HG03457 (cell line): ENCODE results near the gene SLC25A48.
"Not testable (repeated sequence)": the region's sequence is repeated elsewhere in the genome, so short reads cannot be mapped to it uniquely, and the experiment has no call there.

Experiments
- ATAC-seq: cut with Tn5 transposase; IDR thresholded peaks from one replicate; pipeline ENCODE4 v1.9.1; 2021; ENCODE audit warnings: moderate number of reproducible peaks; ENCODE audit not compliant: unreplicated experiment

SLC25A48 gene

DNA sequence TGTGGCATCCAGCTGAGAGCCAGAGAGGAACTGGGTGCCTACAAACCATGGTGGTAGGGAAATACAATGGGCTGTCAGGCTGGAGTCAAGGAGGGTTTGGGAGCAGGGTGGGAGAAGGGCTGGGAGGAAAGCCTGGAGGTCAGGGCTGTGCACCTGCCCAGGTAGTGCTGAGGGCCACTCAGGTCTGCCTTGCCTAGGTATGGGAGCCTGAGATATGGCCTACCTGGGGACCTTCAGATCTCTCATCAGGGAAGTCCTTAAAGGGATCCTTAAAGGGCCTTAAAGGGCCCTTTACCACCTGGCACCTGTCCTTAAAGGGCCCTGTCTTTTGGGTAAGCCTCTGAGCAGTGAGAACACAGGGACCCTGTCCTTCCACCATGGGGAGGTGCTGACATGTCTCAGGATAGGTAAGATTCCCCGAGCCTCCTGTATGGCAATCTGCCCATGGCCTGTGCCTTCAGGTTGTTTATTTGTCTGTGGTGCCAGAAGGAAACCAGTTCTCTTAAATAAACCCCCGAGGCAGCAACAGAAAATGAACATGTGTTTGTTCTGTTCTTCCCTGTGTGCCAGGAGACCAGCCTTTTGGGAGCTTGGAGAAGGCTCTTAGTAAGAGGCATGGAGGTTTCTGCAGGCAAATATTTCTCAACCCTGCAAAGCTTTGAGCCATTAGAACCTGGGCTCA lies 23.3 kb downstream of the SLC25A48 start:
- no peak for ATAC-seq

DNA sequence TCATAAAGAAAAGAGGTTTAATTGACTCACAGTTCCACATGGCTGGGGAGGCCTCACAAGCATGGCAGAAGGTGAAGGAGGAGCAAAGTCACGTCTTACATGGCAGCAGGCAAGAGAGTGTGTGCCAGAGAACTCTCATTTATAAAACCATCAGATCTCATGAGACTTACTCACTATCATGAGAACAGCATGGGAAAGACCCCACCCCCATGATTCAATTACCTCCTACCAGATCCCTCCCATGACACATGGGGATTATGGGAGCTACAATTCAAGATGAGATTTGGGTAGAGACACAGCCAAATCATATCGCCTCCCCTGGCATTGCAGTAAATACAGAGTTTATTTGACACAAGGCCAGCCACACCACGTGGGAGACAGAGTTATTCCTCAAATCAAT lies 24.7 kb downstream of the SLC25A48 start:
- ATAC-seq: not testable (repeated sequence)

DNA sequence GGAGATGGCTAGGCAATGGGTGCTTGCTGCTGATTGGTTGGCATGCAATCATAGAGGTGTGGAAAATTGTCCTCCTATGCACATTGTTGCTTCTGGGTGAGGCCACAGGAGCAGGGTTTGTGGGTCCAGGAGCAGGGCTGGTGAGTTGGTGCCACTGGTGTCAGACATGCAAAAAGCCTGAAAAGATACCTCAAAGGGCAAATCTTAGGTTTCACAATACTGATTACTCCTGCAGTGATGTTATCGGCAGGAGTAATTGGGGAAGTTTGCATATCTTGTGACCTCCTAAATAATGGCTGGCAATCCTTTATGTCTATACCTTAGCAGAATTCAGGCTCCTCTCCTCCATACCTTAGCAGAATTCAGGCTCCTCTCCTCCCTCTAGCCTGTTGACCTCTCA lies 25.2 kb downstream of the SLC25A48 start:
- ATAC-seq: no peak

DNA sequence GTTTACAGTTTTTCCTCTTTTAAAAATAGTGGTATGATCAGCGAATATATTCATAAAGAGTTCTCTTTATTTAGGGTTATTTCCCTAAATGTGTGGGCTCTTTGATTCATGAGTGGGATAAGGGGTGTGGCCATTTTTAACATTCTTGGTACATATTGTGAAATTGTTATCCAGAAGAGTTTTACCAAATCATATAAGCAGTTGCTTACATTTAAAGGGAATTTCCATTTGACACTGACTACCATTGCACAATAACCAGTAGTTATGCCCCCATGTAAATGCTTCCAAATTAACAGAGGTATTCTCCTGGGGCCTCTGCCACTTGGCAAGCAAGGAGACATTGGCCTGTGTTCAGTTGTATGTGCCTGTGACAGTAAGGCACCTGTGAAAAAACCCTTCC lies 27.2 kb downstream of the SLC25A48 start:
- ATAC-seq: no peak

DNA sequence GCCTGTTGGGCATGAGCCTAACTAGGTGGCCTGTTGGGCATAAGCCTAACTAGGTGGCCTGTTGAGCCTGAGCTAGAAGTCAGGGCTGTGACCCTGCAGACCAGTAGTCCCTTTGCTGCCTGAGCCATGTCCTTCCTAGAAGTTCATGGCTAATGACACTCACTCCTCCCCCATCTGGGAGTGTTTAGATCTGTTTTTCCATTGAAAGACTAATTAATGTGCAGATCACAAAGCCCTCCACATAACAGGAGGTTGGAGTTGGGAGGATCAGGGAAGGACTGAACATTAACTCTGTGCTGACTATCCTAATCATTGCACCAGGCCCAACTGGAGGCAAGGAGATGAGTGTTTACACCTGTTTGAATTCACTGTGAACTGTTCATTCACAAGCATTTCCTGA lies 27.6 kb downstream of the SLC25A48 start:
- no peak for ATAC-seq

DNA sequence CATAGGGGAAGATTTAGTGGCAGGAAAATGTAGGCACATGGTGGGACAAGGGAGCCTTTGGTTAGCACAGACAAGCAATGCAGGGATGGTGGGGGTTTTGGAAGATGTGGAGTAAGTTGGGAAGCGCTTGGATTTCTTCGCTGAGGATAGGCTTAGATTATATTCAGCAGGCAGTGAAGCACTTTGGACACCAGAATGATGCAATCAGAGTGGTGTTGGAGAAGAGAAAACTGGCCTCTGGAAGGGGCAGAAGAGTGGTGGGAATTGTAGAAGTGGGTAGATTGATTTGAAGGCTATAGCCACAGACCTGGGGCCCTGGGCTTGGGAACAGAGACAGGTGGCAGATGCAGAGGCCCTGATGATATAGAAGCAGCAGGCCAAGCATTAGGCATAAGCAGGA lies 28.3 kb downstream of the SLC25A48 start:
- ATAC-seq: no peak

DNA sequence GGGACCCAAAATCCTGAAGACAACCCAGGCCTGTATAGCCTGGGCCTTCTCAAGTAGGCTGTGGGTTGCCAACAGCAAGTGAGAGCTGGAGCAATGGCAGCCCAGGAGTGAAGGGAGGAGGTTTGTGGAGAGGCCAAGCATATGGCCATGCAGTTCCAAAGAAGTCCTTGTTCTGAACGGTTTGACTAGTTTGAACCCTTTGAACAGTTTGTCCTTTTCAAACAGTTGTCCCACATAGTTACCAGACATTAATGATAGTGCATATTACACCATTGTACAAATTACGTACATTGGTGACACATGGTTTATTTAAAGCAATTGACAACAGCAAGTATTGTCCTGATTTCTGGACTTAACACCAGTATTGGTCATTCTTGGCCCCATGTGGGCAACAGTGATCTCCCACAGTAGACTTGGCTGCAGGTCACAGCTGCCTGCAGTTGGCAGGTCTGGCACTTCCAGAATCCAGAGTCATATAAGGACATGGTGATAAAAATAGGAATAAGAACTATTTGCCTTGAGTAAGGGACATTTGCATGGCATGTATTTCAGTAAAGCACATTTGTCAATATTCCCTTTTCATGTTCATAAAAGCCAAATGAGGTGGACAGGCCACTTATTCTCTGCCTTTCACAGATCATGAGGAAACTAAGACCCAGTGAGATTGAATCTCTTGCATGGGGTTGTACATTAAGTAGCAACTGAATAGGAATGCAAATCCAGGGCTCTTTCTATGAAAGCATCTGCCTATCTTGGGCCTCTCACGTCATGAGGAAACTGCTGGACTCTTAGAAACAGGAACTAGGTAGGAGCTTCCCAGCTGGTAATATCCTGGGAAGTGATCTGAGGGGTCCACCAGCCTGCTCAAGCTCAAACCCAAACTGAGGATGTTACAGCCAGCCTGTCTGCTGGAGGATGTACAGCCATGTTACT lies 30.3 kb downstream of the SLC25A48 start:
- no peak for ATAC-seq

DNA sequence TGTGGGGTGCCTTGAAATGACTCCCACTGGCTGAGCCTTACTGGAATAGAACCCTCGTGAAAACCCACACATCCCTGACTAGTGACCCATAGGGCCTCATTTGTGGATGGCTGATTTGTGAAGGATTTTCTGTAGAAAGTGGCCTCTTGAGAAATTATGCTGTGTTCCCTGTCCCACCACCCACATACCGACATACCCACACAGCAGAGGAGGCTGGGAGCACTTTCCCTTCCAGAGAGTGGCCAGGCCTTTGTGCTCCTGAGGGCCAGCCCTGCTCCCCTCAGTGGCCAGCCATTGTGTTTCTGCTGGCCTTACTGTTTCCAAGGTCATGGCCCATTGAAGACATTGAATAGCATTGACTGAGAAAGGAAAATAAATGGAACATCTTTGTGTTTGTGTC lies 31.6 kb downstream of the SLC25A48 start:
- ATAC-seq: no peak

DNA sequence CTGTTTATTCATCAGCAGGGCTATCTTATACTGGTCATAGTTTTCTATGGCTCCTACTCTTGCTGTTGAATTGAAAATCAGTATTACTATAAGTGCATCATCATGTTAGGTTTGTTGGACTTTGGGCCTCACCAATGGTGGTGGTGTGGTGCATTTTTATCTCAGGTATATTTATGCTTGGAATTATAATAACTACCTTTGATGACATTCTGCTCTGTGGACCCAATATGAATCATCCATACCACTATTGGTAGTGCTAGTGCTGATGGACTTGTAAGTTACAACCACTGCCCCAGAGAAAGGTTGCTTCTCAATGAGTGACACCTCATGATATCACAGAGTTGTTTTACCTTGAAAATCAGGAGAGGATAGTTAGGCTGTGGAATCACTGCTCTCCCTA lies 33.1 kb downstream of the SLC25A48 start:
- ATAC-seq: no peak

DNA sequence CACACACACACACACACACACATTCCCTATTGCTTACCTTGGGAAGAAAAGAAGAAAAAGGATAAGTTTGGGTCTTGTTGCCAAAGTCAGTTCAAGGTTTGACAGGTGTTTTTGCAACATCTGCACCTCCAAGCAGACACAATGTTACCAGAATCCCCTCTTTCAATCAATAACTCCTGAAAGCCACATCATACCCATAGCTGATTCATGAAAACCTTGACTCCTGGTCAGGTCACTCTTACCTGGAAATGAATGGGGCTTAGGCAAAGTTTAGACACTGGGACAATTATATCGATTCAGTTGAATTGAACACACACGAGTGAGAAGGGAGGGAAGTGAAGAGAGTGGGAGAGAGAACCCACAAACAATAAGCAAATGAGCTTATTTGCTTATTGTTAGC lies 34.2 kb downstream of the SLC25A48 start:
- no peak for ATAC-seq

DNA sequence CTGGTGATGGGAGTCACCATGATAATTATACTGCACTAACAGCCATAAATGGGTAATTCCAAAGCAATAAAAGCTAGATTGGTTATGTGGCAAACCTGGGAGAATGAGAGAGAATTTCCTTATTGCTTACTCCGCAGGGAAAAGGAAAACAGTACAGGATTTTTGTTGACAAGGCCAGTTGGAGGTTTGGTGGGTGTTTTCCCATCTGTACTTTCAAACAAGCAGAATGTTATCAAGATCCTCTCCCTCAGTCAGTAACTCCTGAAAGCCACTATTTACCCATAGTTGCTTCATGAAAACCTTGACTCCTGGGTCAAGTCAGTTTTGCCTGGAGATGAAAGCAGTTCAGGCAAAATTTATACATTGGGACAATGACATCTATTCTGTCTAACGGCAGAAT lies 34.8 kb downstream of the SLC25A48 start:
- ATAC-seq: no peak

DNA sequence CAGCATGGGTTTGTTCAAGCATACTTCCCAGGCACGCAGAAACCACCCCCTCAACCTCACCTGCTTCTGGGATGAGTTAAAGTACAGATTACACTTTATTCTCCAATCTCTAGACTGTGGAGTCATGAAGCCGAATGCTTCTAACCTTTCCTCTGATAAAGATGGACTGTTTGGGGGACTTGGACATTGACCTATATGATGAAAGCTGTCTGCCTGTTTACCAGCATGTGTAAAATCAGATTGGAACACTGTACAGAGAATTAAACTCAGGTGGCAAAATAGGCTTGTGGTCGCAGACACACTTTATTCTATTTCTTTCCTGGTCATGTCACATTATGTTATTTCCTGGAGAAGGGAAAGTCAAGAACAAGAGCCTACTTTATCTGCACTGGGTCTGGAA lies 35.5 kb downstream of the SLC25A48 start:
- no peak for ATAC-seq

DNA sequence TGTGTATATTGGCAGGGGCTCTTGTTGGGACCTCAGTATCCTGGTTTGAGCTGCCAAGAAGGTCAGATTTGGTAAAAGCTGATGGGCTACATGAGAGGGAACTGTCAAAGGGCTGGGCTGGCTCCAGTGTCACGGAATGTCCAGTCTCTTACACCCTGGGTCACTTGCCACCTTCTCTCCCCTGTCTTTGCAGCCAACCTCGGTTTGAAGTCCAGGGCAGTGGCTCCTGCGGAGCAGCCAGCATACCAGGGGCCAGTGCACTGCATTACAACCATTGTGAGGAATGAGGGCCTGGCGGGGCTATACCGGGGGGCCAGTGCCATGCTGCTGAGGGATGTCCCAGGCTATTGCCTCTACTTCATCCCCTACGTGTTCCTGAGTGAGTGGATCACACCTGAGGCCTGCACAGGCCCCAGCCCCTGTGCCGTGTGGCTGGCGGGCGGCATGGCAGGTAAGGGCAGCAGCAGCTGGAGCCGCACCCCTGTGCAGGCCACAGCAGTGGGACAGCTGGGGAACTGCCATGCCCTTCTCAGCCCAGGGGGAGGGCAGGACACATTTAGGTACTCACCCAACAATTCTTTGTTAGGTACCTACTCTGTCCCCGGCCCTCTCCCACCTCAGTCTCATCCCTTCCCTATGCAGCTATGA lies 36.9 kb downstream of the SLC25A48 start:
- ATAC-seq: no peak

DNA sequence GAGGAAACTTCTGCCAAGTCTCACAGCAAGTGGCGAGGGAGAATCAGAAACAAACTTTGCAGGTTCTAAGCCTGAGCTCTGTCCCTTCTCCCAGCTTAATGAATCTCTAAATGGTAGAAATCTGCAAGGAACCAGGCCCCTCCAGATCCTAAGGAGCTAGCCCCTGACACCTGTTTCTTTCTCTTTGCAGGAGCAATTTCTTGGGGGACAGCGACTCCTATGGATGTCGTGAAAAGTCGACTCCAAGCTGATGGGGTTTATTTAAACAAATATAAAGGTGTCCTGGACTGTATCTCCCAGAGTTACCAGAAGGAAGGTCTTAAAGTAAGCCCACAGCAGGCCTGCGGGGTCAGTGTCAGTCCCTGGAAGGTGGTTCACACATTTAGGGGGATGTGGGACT lies 39.4 kb downstream of the SLC25A48 start:
- no peak for ATAC-seq

DNA sequence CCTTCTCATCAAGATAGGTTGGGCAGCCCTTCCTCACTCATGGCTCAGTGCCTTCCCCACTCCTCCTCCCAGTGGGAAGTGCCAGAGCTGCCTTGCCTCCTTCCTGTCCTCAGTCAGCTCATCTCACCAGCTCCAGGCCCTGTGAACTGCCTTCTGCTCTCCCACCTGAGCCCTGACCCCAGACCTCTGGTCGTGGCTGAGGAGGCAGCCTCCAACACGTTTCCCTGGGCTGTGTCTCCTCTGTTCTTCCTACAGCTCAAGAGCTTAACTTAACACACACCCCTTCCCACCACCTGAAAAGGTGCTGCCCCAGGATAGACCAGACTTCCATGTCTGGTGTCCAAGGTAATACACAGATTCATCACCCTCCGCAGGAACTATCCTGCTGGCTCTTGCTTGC lies 40.0 kb downstream of the SLC25A48 start:
- no peak for ATAC-seq

DNA sequence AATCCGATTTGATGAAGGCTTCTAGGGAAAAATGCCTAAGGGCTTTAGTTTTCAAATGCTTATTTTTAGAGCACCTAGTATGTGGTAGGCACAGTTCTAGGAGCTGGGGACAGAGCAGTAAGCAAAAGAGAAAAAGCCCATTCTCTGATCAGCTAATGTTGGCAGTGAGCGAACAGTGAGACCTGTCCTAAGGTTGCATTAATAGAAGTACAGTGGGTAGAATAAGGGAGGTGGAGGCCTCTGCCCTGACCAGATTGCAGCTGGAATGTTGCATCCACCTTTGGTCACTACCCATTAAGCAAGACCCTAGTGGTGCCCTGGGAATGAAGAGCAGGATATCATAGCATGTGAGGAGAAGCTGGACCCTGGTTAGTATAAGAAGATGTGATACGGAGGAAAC lies 41.1 kb downstream of the SLC25A48 start:
- ATAC-seq: no peak

DNA sequence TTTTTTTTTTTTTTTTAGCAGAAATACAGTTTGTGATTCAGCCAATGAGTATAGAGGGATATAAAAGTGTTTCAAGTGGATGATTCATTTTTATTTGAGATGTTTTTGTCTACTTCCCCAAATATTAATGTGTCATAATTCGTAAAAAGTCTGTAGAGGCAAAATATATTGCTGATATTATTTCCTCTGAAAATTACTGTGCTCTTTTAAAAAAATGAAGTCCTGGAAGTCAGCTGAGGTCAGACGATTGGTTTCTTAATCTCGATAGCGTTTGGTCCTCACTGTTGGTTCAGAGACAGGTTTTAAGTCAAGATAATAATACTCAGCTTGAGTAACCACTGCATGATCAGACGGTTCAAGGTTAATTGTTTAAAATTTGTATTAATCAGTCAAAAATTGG lies 41.7 kb downstream of the SLC25A48 start:
- no peak for ATAC-seq

DNA sequence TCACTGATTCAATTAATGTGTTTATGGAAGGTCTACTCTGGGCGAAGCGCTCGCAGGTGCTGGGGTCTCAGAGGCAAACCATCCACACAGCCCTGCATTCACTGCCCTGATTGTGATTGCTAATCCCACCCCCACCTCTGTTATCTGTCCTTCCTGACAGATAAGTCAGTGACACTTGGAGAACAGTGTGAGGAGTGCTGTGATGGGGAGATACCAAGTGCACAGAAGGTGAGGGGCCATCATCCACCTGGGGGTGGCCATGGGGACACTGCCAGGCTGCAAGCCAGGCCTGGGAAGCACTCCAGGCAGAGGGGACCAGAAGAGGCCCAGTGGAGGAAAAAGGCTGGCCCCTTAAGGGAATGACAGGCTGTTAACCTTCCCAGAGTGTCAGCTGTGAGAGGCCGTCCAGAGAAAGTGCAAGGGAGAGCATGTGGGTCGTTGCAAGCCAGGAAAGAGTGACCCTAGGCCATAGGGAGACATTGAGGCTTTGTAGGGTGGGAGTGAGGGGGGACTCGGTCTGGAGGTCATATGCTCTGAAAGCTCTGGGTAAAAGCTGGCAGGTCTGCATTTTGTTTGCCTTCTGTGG lies 43.2 kb downstream of the SLC25A48 start:
- ATAC-seq: no peak

DNA sequence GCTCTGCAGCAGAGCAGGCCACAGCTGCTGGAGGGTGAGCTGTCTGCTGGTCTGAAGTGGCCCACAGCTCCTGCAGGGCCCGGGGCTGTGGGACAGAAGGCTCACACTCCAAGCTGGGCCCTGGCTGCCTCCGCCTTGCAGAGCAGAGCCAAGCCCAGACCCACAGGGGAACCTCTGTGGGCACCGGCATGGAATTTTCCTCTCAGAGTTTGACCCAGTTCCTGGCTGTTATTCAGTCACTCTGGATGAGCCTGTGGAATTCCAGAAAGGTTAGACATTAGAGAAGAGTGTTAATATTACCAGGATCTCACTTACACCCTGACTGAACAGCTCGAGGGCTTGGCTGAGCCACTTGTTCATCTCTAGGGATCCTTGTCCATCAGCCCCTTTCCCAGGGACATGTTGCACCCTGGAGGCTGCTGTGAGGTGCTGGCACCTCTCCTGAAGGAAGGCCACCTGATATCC lies 43.7 kb downstream of the SLC25A48 start:
- no peak for ATAC-seq

DNA sequence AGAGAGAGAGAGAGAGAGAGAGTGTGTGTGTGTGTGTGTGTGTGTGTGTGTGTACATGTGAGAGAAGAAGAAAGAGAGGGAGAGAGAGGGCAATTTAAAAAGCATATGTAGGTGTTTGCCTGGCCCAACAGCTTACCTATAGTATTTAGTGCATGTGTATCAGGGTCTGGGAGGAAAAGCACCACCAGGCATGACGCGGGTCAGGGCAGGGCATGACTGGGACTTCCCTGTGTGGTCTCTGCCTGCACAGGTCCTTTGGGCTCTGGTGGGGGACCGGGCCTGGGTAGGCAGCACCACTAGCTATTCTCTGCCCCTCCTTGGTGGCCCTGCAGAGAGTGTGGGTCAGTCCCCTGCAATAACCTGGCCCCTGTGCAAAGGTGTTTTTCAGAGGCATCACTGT lies 45.1 kb downstream of the SLC25A48 start:
- ATAC-seq: no peak

DNA sequence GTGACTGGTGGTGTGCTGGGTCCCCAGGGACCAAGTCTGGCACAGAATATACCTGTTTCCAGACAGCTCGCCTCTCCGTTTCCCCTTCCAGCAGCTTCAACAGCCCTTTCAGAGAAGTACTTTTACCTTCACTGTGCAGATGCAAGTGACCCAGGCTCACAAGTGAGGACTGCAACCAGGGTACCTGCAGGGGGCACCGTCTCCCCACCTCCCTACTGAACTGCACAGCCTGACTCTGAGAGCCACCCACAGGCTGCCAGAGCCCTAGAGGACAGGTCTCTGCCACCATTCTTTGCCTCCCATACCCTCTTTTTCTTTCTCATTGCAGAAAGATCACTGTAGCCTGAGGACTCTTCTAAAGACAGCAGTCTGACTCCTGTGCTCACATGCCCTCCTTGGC lies 45.8 kb downstream of the SLC25A48 start:
- no peak for ATAC-seq
